ENCODE results near the gene ZNF438. TPM values are rescaled to one million over a fixed set of nuclear protein-coding genes. Genes with fewer than 3 reads are reported as not detected.
A peak's percentile ranks its signal among the peaks of the same experiment; 100 is the strongest.

ZNF438 gene
- polyA plus RNA-seq, 3 donors = 5.4 to 11.1 (median 9.3) TPM

- Histone ChIP-seq H4K20me1 (ENCODE audit: insufficient read depth, low read length) (peaks cover 3% of the 10 kb centered on the region), H3K79me2 (ENCODE audit: insufficient read depth, low read length) (no peaks in the 10 kb centered on the region), H3K4me1 (ENCODE audit: control insufficient read depth in 1 of 2, insufficient read depth in 2 of 2, low read length in 2 of 2) (peaks cover 3 to 18% of the 10 kb centered on the region in 2 donors), H3K4me3 (replicated peaks in 1 of 3; ENCODE audit: low read depth in 2 of 3, low read length in 3 of 3) (no peak overlapping the region), H3K9me3 (replicated peaks in 1 of 2; ENCODE audit: control insufficient read depth in 1 of 2, insufficient read depth in 1 of 2, low read length in 2 of 2) (no peaks in the 10 kb centered on the region), H3K4me2 (replicated peaks; ENCODE audit: extremely low read depth, low read length, poor library complexity, severe bottlenecking) (no peak overlapping the region), H3K27me3 (ENCODE audit: control insufficient read depth in 2 of 2, insufficient read depth in 2 of 2, low read length in 2 of 2) (no peaks in the 10 kb centered on the region), H2AFZ (ENCODE audit: insufficient read depth, low read depth, low read length, poor library complexity, severe bottlenecking) (no peak overlapping the region), H3K9ac (ENCODE audit: insufficient read depth, low read length, poor library complexity, severe bottlenecking) (no peak overlapping the region), H3K27ac (ENCODE audit: low read depth in 1 of 2, low read length in 2 of 2) (no peak overlapping the region), H3K36me3 (replicated peaks in 1 of 2; ENCODE audit: control insufficient read depth in 1 of 2, insufficient read depth in 2 of 2, low read length in 2 of 2) (no peaks in the 10 kb centered on the region)
- Mint-ChIP-seq H3K27me3 (ENCODE audit: low read depth in 3 of 3) (no peaks in the 10 kb centered on the region), H3K4me1 (peaks cover 23% of the 10 kb centered on the region), H3K36me3 (peaks cover 18 to 37% of the 10 kb centered on the region in 2 donors), H3K27ac (no peak overlapping the region), H3K4me3 (no peak overlapping the region), H3K9me3 (peaks cover 0 to 5% (median 2%) of the 10 kb centered on the region in 7 donors)
- no peak for TF ChIP-seq CTCF (IDR thresholded peaks at IDR 0.05)
- intact Hi-C loops (cut with micrococcal nuclease) = no loop called here
- WGBS (ENCODE audit: insufficient coverage) = no CpG with 5 or more reads among the region's 1 CpG
- DNase-seq = peak in 2 of 3 donors; percentile 0 to 22
These were observed 138.5 kb downstream of the ZNF438 start for GRCh38 chr10:30893208-30893607.

- no peak for TF ChIP-seq CTCF (IDR thresholded peaks at IDR 0.05)
- no peak for DNase-seq
- no peak overlapping the region for H3K4me3 Mint-ChIP-seq
- no peaks in the 10 kb centered on the region for H3K9me3 ChIP-seq (replicated peaks in 1 of 2; ENCODE audit: control insufficient read depth in 1 of 2, insufficient read depth in 1 of 2, low read length in 2 of 2)
- no peaks in the 10 kb centered on the region for H3K4me1 ChIP-seq (ENCODE audit: control insufficient read depth in 1 of 2, insufficient read depth in 2 of 2, low read length in 2 of 2)
- H3K79me2 ChIP-seq (ENCODE audit: insufficient read depth, low read length) = no peaks in the 10 kb centered on the region
- H3K9me3 Mint-ChIP-seq = peaks cover 0 to 7% (median 3%) of the 10 kb centered on the region in 7 donors
- H3K4me2 ChIP-seq (replicated peaks; ENCODE audit: extremely low read depth, low read length, poor library complexity, severe bottlenecking) = no peak overlapping the region
- no peaks in the 10 kb centered on the region for H3K36me3 ChIP-seq (replicated peaks in 1 of 2; ENCODE audit: control insufficient read depth in 1 of 2, insufficient read depth in 2 of 2, low read length in 2 of 2)
- intact Hi-C loops (cut with micrococcal nuclease) = no loop called here
- no peaks in the 10 kb centered on the region for H3K27me3 ChIP-seq (ENCODE audit: control insufficient read depth in 2 of 2, insufficient read depth in 2 of 2, low read length in 2 of 2)
- peaks cover 7 to 18% of the 10 kb centered on the region in 2 donors for H3K36me3 Mint-ChIP-seq
- no peak overlapping the region for H3K9ac ChIP-seq (ENCODE audit: insufficient read depth, low read length, poor library complexity, severe bottlenecking)
- no peak overlapping the region for H3K27ac ChIP-seq (ENCODE audit: low read depth in 1 of 2, low read length in 2 of 2)
- no peak overlapping the region for H3K4me3 ChIP-seq (replicated peaks in 1 of 3; ENCODE audit: low read depth in 2 of 3, low read length in 3 of 3)
- peaks cover 5% of the 10 kb centered on the region for H3K4me1 Mint-ChIP-seq
- no peaks in the 10 kb centered on the region for H3K27me3 Mint-ChIP-seq (ENCODE audit: low read depth in 3 of 3)
- H2AFZ ChIP-seq (ENCODE audit: insufficient read depth, low read depth, low read length, poor library complexity, severe bottlenecking) = no peak overlapping the region
- no CpG with 5 or more reads among the region's 1 CpG for WGBS (ENCODE audit: insufficient coverage)
- no peak overlapping the region for H3K27ac Mint-ChIP-seq
- no peaks in the 10 kb centered on the region for H4K20me1 ChIP-seq (ENCODE audit: insufficient read depth, low read length)
These were observed 143.8 kb downstream of the ZNF438 start for GRCh38 chr10:30887839-30888238.
